ENCODE measurements around the gene ZNF787. TPM values are rescaled to one million over a fixed set of nuclear protein-coding genes. Genes with fewer than 3 reads are reported as not detected.
A peak's percentile ranks its signal among the peaks of the same experiment; 100 is the strongest.

ZNF787 gene
- total and polyA plus RNA-seq, 2 of the 8 experiments (the other 6 are each of a cell fraction or from before 2014, with no cell fraction given): 19.7 to 56.0 TPM

- Histone ChIP-seq H3K18ac (ENCODE audit: extremely low read depth, low read length) (no peak overlapping the region), H3K27me3 (replicated peaks in 1 of 4; ENCODE audit: control insufficient read depth in 3 of 4, extremely low read depth in 1 of 4, insufficient read depth in 3 of 4, low read length in 3 of 4) (no peaks in the 10 kb centered on the region), H3K23ac (ENCODE audit: insufficient read length) (no peak overlapping the region), H3K4ac (replicated peaks; ENCODE audit: insufficient read length, low read depth, low read length) (no peak overlapping the region), H2BK120ac (replicated peaks; ENCODE audit: low read depth, low read length) (no peak overlapping the region), H3K23me2 (ENCODE audit: low read depth, low read length) (no peaks in the 10 kb centered on the region), H2AK5ac (ENCODE audit: low read depth, low read length) (no peak overlapping the region), H4K8ac (ENCODE audit: extremely low read depth, insufficient read depth, low read length) (peak overlapping the region; percentile 79; the same call in 1 of the 2 replicates), H2AFZ (ENCODE audit: low read length) (no peak overlapping the region), H3K4me2 (ENCODE audit: insufficient read depth in 1 of 2, low read depth in 2 of 2, low read length in 2 of 2) (no peak overlapping the region), H3K56ac (replicated peaks; ENCODE audit: insufficient read length, low read depth, low read length) (no peak overlapping the region), H4K91ac (replicated peaks; ENCODE audit: insufficient read length, low read length) (no peak overlapping the region), H3K14ac (ENCODE audit: insufficient read length) (no peak overlapping the region), H3K79me2 (ENCODE audit: control insufficient read depth in 1 of 2, insufficient read depth in 2 of 2, low read length in 2 of 2) (peaks cover 0 to 63% of the 10 kb centered on the region in 2 experiments; a peak in 3 of 4 replicates), H2BK12ac (ENCODE audit: low read depth, low read length) (no peak overlapping the region), H4K5ac (ENCODE audit: insufficient read length, low read depth, low read length) (no peak overlapping the region), H3K9ac (replicated peaks in 1 of 4; ENCODE audit: extremely low read depth in 1 of 4, low read depth in 3 of 4, low read length in 3 of 4) (no peak overlapping the region), H4K20me1 (replicated peaks in 1 of 2; ENCODE audit: control insufficient read depth in 1 of 2, insufficient read depth in 2 of 2, low read length in 2 of 2) (peaks cover 15 to 36% of the 10 kb centered on the region in 2 experiments), H3K4me1 (replicated peaks in 1 of 4; ENCODE audit: control insufficient read depth in 3 of 4, insufficient read depth in 4 of 4, low read length in 3 of 4) (no peaks in the 10 kb centered on the region), H2BK20ac (ENCODE audit: low read length) (no peak overlapping the region), H3K36me3 (ENCODE audit: control insufficient read depth in 2 of 4, insufficient read depth in 4 of 4, low read length in 3 of 4) (peaks cover 2 to 20% (median 7%) of the 10 kb centered on the region in 4 experiments; a peak in 6 of 8 replicates), H3K79me1 (ENCODE audit: low read depth, low read length) (peaks cover 18% of the 10 kb centered on the region), H3K27ac (ENCODE audit: low read depth, low read length) (no peak overlapping the region), H3K4me3 (ENCODE audit: extremely low read depth in 1 of 4, insufficient read depth in 2 of 4, low read depth in 3 of 4, low read length in 4 of 4) (no peak overlapping the region), H3K9me3 (ENCODE audit: insufficient read depth in 2 of 2, low read depth in 1 of 2, low read length in 1 of 2) (no peaks in the 10 kb centered on the region), H2BK15ac (ENCODE audit: low read length) (no peak overlapping the region), H2BK5ac (ENCODE audit: low read depth, low read length) (no peak overlapping the region)
- 91% methylated on average over 15 of the region's 34 CpGs; no CpG with 5 or more reads in 1 of the 2 experiments for WGBS, 2 experiments (ENCODE audit: extremely low coverage in 1 of 2, insufficient coverage in 1 of 2, insufficient read length in 1 of 2, insufficient replicate concordance in 2 of 2, low coverage in 1 of 2, low lambda C conversion rate in 2 of 2, missing lambda C conversion rate in 1 of 2)
- ChIA-PET POLR2A (ENCODE audit: partially characterized antibody) (interaction anchor here (0.8 to 1.7 kb wide), 4 partner anchors 9 to 20 kb away, joined by 3 to 7 read pairs (median 4); no protein-coding TSS in a partner anchor), CTCF (ENCODE audit: partially characterized antibody) (interaction anchor here (0.7 to 1.2 kb wide), 2 partner anchors 8 to 690 kb away, joined by 3 read pairs; no protein-coding TSS in a partner anchor)
- no peak for DNase-seq (ENCODE audit: low read depth in 1 of 2, low spot score in 2 of 2)
- no peak for FAIRE-seq
- TF ChIP-seq BRCA1 (IDR thresholded peaks at IDR 0.05; ENCODE audit: low read depth, low read length) (no peak), EP300 (IDR thresholded peaks at IDR 0.05; ENCODE audit: borderline replicate concordance in 1 of 2, low read depth in 2 of 2, low read length in 2 of 2) (no peak), CREB1 (IDR thresholded peaks at IDR 0.05) (no peak), ATF3 (IDR thresholded peaks at IDR 0.05; ENCODE audit: insufficient read depth, low read depth, low read length) (no peak), POLR2A (IDR thresholded peaks at IDR 0.05; ENCODE audit: control extremely low read depth in 1 of 2, low read depth in 2 of 2, low read length in 2 of 2) (0 out of 3 replicates have a peak, but pooled peaks of 1 of the 2 experiments have one; percentile 23), MAFK (IDR thresholded peaks at IDR 0.05; ENCODE audit: low read depth, low read length) (peak; percentile 7; the same call in 1 of the 2 replicates), KDM5A (IDR thresholded peaks at IDR 0.05; ENCODE audit: low read length) (no peak)
These were observed 22.1 kb downstream of the ZNF787 start for GRCh38 chr19:56098731-56099568.

Measured in H1 (cell line).